ENCODE measurements around the gene CISD3.

DNA sequence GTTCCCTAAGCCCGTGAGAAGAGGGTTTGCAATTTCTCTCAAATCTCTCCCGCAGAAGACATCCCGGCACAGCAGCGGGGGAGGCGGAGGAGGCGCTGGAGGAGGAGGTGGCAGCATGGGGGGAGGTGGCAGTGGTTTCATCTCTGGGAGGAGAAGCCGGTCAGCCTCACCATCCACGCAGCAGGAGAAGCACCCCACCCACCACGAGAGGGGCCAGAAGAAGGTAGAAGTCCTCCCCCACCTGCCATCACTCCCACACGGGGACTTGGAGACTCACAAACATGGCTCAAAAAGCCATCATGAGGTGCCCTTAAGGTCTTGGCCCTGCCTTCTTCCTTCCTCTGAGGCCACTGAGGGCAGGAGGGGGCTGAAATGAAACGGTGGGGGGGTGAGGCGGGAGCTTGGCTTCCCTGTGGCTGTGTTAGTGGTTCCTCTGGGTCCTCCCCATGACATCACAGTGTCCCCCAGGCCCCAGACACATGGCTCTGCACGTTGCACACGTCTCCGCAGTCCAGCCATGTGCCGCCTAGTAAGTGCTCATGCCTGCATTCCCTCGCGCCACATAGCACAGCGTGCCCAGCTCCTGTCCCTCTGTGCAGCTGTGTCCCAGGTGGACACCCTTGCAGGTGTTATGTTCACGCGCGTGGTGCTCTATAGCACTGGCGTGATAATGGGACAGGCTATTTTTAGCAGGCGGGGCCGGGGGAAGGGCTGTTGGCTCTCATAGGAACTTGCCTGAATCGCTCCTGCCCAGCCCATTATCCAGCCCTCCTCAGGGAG is 18.2 kb upstream of the CISD3 start:
- TF ChIP-seq, protein P1, sequence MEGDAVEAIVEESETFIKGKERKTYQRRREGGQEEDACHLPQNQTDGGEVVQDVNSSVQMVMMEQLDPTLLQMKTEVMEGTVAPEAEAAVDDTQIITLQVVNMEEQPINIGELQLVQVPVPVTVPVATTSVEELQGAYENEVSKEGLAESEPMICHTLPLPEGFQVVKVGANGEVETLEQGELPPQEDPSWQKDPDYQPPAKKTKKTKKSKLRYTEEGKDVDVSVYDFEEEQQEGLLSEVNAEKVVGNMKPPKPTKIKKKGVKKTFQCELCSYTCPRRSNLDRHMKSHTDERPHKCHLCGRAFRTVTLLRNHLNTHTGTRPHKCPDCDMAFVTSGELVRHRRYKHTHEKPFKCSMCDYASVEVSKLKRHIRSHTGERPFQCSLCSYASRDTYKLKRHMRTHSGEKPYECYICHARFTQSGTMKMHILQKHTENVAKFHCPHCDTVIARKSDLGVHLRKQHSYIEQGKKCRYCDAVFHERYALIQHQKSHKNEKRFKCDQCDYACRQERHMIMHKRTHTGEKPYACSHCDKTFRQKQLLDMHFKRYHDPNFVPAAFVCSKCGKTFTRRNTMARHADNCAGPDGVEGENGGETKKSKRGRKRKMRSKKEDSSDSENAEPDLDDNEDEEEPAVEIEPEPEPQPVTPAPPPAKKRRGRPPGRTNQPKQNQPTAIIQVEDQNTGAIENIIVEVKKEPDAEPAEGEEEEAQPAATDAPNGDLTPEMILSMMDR (conservative IDR thresholded peaks at IDR 0.05) = no peak
- no peak for TF ChIP-seq ZFX (IDR thresholded peaks at IDR 0.05)
